ENCODE results near the gene SLCO2B1.
A peak's percentile ranks its signal among the peaks of the same experiment; 100 is the strongest.

Gene SLCO2B1

GRCh38 chr11:75229466-75229865, 78.6 kb downstream of the SLCO2B1 start:
- DNase-seq (ENCODE audit: low spot score) = no peak

GRCh38 chr11:75230621-75231020, 79.7 kb downstream of the SLCO2B1 start:
- DNase-seq (ENCODE audit: low spot score) = no peak

- peak; percentile 44 for DNase-seq (ENCODE audit: low spot score)
Measured at GRCh38 chr11:75233754-75234172, 82.9 kb downstream of the SLCO2B1 start.

- no peak for DNase-seq (ENCODE audit: low spot score)
Measured at GRCh38 chr11:75236062-75236461, 85.2 kb downstream of the SLCO2B1 start.

GRCh38 chr11:75237050-75237449, 86.1 kb downstream of the SLCO2B1 start:
- no peak for DNase-seq (ENCODE audit: low spot score)

GRCh38 chr11:75238595-75239440, 87.9 kb downstream of the SLCO2B1 start:
- no peak for DNase-seq (ENCODE audit: low spot score)

- DNase-seq (ENCODE audit: low spot score) = no peak
Measured at GRCh38 chr11:75239531-75240290, 88.8 kb downstream of the SLCO2B1 start.

- DNase-seq (ENCODE audit: low spot score) = no peak
Measured at GRCh38 chr11:75240311-75241035, 89.6 kb downstream of the SLCO2B1 start, which contains the start of gene TPBGL. Gene TPBGL (plus strand): TSS chr11:75240774. CDS start chr11:75241050, 276 bp downstream.

- peak; percentile 88 for DNase-seq (ENCODE audit: low spot score)
Measured at GRCh38 chr11:75241036-75241905, 90.4 kb downstream of the SLCO2B1 start.

GRCh38 chr11:75241906-75242644, 91.2 kb downstream of the SLCO2B1 start:
- DNase-seq (ENCODE audit: low spot score) = no peak

- no peak for DNase-seq (ENCODE audit: low spot score)
Measured at GRCh38 chr11:75242722-75243600, 92.1 kb downstream of the SLCO2B1 start.

GRCh38 chr11:75244052-75244814, 93.3 kb downstream of the SLCO2B1 start:
- no peak for DNase-seq (ENCODE audit: low spot score)

GRCh38 chr11:75245356-75246005, 94.6 kb downstream of the SLCO2B1 start:
- no peak for DNase-seq (ENCODE audit: low spot score)

GRCh38 chr11:75246006-75246670, 95.2 kb downstream of the SLCO2B1 start:
- DNase-seq (ENCODE audit: low spot score) = no peak

- DNase-seq (ENCODE audit: low spot score) = no peak
Measured at GRCh38 chr11:75246671-75247350, 95.9 kb downstream of the SLCO2B1 start.

- DNase-seq (ENCODE audit: low spot score) = no peak
Measured at GRCh38 chr11:75248924-75249256, 98.0 kb downstream of the SLCO2B1 start.

- no peak for DNase-seq (ENCODE audit: low spot score)
Measured at GRCh38 chr11:75249704-75250103, 98.8 kb downstream of the SLCO2B1 start.

Data from LoVo (cell line).